GM15510 (cell line): Measurements from ENCODE around the gene ZNF385D.

Experiments
- POLR2A ChIP-seq: IDR thresholded peaks from 3 replicates; pipeline ENCODE4 v1.6.1; 2011; ENCODE audit warnings: borderline replicate concordance; ENCODE audit not compliant: insufficient read length; ENCODE audit errors: extremely low read depth

The ZNF385D gene

GRCh38 chr3:21464746-21465145 lies 286.3 kb downstream of the ZNF385D start:
- no peak for TF ChIP-seq POLR2A

GRCh38 chr3:21463319-21463718 lies 287.7 kb downstream of the ZNF385D start:
- TF ChIP-seq POLR2A: no peak

GRCh38 chr3:21462141-21462540 lies 288.9 kb downstream of the ZNF385D start:
- TF ChIP-seq POLR2A: no peak

- no peak for TF ChIP-seq POLR2A
Measured at GRCh38 chr3:21457084-21457483, 293.9 kb downstream of the ZNF385D start.

GRCh38 chr3:21449738-21450137 lies 301.3 kb downstream of the ZNF385D start:
- TF ChIP-seq POLR2A: no peak

GRCh38 chr3:21447476-21448151 lies 303.4 kb downstream of the ZNF385D start:
- no peak for TF ChIP-seq POLR2A

GRCh38 chr3:21446945-21447475 lies 304.0 kb downstream of the ZNF385D start:
- no peak for TF ChIP-seq POLR2A

GRCh38 chr3:21446027-21446426 lies 305.0 kb downstream of the ZNF385D start:
- TF ChIP-seq POLR2A: no peak

GRCh38 chr3:21441821-21442220 lies 309.2 kb downstream of the ZNF385D start:
- TF ChIP-seq POLR2A: no peak

GRCh38 chr3:21436835-21437234 lies 314.2 kb downstream of the ZNF385D start:
- no peak for TF ChIP-seq POLR2A

GRCh38 chr3:21435871-21436270 lies 315.1 kb downstream of the ZNF385D start:
- no peak for TF ChIP-seq POLR2A

- no peak for TF ChIP-seq POLR2A
Measured at GRCh38 chr3:21434310-21434709, 316.7 kb downstream of the ZNF385D start.

GRCh38 chr3:21433751-21434150 lies 317.3 kb downstream of the ZNF385D start:
- TF ChIP-seq POLR2A: no peak

- TF ChIP-seq POLR2A: no peak
Measured at GRCh38 chr3:21426920-21427319, 324.1 kb downstream of the ZNF385D start.

GRCh38 chr3:21425715-21426114 lies 325.3 kb downstream of the ZNF385D start:
- TF ChIP-seq POLR2A: no peak

GRCh38 chr3:21421096-21421495 lies 329.9 kb downstream of the ZNF385D start:
- no peak for TF ChIP-seq POLR2A
